Hindlimb muscle (tissue), 1 donor: ENCODE data around the gene RALY. TPM values are rescaled to one million over a fixed set of nuclear protein-coding genes. Genes with fewer than 3 reads are reported as not detected.

Experiments used
- DNase-seq: peaks from one replicate; pipeline ENCODE4 v3.0.0-alpha.2; 2013
- polyA plus RNA-seq: library from polyadenylated mRNA; unstranded; fragments of 120-200 nt; gene quantifications from one replicate; pipeline ENCODE4 v1.2.1, GENCODE V29; 2013; ENCODE audit not compliant: insufficient read length

RALY gene
- polyA plus RNA-seq, 1 donor = 136 TPM

DNA sequence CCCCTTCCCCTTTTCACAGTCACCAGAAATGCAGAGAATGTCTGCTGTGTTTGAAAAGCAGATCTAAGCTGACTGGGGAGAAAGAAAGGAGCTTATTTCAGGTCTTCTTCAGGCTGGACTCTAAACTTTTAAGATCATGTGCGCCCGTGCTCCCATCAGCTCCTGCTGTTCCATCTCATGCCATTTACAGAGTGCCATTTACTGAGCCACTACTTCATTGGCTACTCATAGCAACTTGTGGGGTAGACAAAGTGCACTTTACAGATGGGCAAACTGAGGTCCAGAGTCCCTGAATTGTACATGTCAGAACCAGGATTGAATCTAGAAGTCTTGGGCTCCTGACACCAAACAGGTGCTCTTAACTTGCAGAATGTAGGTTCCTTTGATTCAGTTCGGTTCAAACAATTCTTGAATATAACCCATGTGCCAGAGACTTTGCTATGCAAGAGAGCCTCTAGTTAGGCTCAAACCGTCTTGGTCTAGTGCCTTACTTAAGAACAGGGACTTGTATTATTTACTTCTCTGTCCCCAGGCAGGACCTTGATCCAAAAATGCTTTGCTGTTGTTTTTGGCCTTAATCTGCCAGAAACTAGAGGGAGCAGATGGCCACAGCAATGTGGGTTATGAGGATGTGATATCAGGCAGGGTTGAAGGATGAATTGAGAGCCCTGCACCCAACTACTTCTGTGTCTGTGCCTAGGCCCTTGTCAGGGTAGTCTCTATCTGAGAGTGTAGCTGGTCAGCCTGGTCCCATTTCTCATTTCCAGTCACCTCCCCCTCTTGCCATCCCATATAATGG, 56.4 kb downstream of the RALY start:
- DNase-seq = no peak

DNA sequence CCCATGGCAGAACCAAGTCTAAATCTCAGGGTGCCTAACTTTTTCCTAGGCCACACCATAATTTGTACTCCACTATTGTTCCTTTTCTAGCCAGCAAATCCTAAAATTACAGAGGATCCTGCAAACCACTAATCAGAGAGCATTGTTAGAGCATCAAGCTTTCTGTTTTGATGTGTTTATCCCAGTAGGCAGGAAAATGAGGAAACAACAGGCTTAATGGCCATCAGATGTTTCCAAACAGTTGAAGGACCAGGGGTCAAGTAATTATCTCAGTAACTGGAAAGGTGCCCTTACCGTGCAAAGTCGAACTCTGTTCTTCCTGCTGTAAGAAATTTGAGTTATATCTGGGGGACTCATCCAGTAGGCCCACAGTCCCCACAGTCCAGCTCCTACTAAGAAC, 58.7 kb downstream of the RALY start:
- DNase-seq = no peak

DNA sequence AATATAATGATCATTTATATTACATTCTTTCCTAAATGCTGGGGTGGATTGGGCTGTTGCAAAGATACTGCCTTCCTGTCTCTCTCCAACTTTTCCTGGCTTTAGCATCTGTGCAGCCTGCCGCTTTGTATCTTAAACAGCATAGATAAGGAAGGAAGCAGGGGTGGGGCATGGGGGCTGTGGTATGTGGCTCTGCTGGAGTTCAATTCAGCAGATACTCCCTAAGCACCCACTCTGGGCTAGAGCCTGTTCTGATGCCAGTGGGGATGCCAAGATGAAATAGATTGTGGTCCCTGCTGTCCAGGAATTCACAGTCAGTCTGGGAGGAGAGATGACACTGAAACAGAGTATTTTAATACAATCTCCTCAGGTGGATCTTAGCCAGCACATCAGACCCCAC, 61.6 kb downstream of the RALY start:
- no peak for DNase-seq

DNA sequence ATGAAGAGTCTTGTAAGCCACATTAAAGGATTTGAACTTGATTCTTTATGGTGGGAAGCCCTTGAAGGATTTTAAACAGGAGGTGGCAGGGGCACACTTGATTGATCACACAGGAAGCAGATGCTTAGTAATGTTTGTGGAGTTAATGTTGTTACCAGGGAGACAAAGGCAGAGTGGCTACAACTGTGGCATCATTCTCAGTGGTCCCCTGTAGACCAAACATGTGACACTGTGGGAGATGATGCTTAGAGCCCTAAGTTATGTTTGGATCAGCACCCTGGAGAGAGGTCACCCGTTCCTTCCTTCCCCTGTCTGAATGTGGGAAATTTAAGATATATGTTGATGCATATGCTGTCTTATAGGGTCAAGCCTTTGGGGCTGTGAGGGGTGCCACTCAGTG, 65.1 kb downstream of the RALY start:
- DNase-seq = no peak

DNA sequence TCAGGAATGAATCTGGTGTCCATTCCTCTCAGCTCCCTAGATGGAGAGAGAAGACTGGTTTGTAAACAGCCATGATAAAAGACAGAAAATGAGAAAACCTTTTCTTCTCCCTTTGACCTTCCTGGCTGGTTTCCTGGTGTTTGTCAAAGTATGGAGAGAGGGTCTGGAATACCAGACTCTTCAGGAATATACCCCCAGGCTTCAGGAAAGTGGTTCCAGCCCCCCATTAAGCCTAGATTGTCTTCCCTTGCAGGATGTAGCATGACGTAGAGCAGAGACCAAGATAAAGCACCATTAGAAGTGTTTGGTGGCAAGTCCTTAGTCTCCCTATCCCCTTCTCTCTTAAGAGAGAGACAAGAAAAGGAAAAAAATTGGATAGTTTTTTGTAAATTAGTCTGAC, 67.3 kb downstream of the RALY start:
- DNase-seq = no peak

DNA sequence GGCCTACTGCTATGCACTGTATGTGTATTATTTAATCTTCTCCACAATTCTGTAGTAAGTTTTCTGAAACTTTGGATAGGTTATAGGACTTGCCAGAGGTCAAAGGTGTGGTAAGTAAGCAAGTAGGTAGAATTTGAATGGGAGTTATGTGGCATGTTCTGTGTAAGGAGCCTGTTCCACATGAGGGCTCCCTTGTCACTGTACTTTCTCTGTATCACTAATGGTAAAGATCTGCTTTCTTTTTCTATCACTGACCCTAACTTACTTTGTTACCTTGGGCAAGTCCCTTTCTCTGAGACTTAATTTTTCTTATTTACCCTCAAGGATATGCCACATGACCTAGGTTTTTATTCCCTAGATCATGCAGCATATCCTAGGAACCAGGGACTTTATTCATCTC, 68.0 kb downstream of the RALY start:
- DNase-seq = no peak

DNA sequence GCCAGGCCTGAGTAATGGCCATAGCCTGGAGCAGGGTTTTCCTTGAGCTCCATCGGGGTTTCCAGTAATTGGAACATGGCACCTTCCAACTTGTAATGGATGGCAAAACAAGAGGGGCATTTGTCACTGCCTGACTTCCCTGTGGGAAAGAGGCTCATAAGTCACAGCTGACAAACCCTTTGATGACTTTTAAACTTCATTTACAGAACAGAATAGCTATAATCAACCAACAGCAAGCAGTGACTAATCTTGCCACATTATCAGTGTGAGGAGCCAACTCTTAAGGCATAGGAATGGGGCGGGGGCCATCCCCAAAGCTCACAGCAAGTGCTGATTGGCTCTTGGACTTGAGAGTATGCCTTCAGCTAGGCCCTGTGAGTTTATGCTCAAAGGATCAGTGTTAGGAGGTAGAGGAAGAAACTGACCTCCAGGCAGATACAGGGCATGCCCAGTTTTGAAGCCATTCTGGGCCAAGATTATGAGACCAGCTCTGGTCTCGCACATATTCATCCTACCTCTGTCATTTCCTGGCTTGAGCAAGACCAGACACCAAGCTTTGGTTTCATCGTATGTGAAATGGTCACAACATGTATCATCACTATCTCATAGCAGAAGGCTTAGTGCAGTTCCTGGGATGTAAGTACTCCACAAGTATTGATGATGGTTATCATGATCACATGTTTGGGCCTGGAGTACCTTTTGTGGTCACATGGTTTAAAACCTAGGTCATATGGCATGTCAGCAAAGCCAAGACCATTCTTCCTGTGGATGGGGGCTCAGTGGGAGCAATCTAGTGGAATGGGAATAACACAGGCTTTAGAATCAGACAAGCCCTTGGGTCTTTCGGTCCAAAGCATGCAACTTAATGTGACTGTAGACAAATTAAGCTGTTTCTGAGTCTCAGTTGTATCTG, 69.1 kb downstream of the RALY start:
- DNase-seq = no peak

DNA sequence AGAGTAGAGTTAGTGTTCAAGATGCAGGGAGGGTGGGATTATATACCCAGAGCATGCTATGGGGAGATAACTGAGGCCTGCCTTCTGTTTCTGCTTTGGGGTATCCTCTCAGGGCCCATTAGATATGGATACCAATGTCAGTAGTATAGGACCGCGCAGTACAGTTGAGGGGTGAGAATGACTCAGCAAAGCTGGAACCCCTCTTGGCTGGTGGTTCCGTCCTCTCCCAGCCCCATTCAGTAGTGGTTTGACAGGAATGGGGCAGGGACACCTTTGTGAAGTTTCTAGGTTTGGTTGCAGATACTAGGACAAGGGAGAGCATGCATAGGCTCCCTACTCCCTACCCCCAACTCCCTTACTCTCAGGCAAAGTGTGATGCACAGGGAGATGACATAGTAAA, 70.6 kb downstream of the RALY start:
- DNase-seq = no peak

DNA sequence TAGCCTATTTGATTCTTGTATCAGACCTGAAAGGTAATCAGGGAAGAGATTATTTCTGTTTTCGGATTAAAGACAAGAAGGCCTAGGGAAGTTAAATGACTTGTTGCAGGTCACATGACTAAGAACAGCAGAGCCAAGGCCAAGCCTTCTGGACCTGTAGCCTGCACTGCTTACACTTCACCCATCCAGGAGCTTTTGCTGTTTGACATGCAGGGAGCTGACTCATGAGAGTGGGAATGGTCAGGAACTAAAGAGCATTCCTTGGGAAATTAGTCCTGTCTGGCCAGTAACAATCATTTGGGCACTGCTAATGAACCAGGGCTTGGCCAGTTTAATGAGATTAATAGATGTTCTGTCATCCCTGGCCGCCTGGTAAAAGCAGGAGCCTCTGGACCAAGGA, 71.5 kb downstream of the RALY start:
- no peak for DNase-seq

DNA sequence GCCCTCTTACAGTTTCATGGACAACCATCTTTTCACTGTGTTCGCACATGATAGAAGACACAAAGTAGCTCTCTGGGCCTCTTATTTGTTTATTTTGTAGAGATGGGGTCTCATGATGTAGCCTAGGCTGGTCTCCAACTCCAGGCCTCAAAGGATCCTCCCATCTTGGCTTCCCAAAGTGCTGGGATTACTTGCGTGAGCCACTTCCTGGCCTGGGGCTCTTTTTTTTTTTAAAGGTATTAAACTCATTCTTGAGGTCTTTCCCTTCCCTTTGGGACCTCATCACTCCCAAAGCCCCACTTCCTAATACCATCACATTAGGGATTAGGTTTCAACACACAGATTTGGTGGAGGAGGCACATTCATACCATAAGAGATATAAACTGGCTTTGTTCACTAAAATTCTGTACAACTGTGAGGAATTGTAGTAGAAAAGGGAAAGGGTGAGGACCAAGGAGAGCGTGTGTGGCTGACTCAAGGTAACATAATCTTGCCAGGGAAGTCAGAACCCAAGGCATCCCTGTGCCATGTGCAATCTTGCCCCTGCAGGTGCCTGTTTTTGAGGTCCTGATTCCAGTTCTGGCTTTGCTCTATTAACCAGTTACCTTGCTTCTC, 72.9 kb downstream of the RALY start:
- peak; percentile 48 for DNase-seq

DNA sequence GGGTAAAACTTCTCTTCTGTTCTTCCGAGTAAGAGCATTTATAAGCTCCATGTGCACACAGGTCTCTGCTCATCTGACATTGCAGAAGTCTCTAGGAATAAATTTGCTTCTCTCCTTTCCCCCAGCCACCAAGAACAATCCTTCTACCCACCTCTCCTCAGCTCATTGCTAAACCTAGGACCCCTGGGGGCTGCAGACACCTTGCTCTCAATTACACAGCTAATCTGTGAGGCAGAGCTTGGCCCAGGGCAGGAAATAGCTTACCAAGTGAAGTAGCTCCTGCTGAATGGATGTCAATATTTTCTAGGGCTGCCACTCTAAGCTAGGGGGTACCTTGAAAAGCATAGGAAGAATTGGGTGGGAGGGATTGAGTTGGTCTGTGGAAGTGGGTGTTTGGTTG, 74.3 kb downstream of the RALY start:
- DNase-seq = no peak

DNA sequence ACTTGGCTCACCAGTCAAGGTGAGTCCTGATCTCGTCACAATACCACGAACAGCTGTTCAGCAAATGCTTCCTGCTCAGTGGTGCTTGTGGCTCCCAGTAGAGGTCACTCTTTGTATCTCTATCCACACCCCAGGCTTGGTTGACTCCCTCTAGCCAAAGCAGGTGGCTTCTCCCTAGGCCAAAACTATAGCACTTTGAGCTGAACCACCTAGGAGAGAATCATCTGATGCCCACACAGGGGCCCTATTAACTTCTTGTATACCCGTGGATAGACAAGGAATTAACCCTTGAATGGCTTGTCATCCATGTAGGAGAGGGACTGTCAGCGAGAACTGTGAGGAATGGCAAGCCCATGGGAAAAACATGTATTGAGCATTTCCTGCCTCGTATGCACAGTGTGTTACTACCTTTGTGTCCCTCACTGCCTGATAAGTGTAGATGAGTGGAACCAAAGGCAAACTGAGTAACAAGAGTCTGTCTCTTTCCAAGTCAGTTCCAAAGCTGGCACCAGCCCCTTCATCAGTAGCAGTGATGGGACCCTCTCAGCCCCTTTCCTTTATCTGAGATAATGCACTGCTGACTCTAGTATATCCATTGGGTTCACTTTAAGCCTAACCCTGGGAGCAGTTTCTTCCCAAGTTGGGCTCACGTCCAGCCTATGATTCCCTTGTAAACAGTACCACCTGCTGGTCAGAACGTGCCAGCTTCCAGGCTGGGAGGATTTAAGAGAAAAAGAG, 75.8 kb downstream of the RALY start:
- peak; percentile 85 for DNase-seq

DNA sequence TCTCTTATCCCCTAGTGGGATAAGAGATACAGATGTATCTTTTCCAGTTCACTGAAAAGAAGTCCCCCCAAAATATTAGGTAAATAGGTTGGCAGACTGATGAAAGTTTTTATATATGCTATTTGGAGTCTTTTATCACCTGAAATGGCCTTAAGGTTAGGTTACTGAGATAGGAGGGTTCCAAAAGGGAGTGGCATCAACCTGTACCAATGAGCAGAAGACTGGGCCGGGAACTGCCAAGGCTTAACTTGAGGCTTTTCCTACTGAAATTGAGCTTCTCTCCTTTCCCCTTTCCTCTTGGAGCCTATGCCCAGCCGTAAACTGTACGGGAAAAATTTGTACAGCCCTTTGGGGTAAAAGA, 76.3 kb downstream of the RALY start:
- DNase-seq = no peak

DNA sequence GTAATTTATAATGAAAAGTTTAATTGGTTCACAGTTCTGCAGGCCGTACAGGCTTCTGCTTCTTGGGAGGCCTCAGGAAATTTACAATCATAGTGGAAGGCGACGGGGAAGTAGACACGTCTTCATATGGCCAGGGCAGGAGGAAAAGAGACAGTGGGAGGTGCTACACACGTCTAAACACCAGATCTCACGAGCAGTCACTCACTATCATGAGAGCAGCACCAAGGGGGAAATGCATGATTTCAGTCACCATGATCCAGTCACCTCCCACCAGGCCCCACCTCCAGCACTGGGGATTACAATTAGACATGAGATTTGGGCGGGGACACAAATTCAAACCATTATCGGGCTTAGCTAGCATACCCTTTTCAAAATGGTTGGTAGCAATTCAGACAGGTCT, 77.1 kb downstream of the RALY start:
- DNase-seq = no peak

DNA sequence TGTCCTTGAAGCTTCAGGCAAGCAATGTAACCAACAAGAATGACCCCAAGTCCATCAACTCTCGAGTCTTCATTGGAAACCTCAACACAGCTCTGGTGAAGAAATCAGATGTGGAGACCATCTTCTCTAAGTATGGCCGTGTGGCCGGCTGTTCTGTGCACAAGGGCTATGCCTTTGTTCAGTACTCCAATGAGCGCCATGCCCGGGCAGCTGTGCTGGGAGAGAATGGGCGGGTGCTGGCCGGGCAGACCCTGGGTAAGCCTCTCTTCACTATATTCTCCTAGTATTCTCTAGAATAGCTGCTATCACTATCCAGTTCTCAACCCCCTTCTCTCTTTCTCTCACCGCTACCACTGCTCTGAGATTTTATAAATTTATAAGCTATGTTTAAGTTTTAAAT, 78.4 kb downstream of the RALY start:
- no peak for DNase-seq

DNA sequence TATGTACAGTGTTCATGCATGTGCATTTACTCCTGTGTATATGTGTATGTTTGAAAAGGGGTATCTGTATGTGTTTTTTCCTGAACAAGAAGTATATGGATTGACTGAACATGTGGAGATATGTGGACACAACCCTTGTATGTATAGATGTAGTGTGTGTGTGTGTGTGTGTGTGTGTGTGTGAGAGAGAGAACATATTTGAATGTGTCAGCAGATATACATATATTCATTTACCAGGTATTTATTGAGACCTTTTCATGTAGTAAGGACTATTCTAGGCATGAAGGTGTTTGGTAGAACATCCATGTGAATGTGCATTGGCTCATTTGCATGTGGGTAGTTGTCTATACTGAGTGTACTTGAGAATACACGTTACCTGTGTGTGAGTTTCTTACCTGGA, 79.1 kb downstream of the RALY start:
- no peak for DNase-seq

DNA sequence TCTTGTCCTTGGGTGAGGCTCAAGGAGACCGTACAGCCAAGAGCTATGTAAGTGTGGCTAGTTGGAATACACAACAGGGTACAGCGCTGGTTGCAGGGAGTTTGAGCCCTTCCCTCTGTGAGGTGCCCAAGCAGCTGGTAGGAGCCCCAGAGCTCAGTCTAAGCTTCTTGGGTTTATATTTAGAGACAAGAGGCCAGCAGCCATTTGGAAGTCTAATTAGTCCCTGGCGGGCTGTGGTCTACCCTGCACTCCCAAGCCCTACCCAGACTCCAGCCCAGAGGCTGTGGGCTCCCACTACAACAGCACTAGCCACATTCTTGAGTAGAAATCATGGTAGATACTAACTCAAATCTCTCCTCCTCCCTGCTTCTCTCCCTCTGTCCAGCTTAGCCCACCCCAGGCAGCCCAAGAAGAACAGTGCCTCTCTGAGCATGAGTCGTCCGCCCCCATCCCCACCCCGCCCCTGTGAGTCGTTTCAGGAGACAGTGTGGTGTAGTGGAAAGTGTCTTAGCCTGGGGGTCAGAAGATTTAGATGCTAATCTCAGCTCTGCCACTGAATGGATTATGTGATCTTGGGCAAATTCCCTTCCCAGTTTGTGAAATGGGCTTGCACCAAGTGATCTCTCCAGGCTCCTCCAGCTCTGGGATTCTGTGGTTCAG, 80.5 kb downstream of the RALY start:
- no peak for DNase-seq

DNA sequence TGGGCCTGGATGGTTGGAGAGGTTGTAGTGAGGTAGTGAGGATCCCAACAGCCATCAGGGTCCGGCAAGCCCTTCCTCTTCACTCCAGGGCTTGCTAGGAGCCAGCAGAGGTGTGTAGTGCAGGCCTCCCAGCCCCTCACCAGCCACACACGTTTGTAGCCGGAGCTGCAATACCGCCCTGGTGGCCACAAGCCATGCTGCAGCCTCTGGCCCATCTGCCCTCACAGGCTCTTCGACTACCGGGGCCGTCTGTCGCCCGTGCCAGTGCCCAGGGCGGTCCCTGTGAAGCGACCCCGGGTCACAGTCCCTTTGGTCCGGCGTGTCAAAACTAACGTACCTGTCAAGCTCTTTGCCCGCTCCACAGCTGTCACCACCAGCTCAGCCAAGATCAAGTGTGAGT, 81.9 kb downstream of the RALY start:
- DNase-seq = no peak

DNA sequence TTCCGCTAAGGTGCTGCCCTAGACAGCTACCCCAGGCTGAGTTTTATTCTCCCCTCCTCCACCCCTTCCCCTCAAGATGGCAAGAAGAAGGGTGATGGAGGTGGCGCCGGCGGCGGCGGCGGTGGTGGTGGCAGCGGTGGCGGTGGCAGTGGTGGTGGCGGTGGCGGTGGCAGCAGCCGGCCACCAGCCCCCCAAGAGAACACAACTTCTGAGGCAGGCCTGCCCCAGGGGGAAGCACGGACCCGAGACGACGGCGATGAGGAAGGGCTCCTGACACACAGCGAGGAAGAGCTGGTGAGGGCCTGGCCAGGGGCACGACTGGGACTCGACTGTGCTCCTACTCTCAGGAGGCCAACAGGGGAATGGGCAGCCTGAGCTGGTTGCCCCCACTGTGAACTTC, 83.2 kb downstream of the RALY start:
- no peak for DNase-seq

DNA sequence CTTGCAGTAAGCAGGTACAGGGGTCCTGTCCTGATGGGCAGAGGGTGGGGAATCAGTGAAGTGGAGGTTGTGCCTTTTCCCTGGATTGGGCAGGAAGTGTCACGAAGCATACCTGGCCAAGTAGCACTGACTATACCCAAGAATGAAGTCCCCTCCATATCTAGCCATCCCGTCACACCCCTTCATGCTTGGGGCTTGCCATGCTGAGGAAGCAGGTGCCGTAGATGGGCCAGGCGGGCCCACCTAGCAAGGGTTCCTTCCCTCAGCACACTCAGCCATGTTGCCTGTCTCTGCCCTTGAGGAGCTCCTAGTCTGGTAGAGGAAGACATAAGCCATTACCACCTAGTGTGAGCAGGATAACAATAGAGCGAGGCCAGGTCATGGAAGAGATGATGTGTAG, 84.8 kb downstream of the RALY start:
- no peak for DNase-seq

DNA sequence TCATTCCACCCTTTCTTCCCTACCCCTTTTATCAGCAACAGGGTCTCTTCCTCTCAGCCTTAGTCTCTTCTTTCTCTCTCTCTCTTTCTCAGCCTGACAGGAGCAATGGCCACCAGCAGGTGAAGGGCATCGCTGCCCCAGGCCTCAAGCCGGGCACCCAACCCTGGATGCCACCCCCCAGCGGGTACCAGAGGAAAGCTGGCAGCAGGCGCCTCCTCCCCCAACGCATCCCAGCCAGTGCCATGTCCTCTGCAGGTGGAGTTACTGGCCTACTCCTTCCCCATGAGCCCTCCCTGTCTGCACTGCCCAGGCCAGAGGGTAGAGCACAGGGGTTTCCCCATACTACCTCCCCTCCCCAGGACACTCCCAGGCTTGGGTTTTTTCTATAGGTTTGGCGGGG, 86.1 kb downstream of the RALY start:
- no peak for DNase-seq

DNA sequence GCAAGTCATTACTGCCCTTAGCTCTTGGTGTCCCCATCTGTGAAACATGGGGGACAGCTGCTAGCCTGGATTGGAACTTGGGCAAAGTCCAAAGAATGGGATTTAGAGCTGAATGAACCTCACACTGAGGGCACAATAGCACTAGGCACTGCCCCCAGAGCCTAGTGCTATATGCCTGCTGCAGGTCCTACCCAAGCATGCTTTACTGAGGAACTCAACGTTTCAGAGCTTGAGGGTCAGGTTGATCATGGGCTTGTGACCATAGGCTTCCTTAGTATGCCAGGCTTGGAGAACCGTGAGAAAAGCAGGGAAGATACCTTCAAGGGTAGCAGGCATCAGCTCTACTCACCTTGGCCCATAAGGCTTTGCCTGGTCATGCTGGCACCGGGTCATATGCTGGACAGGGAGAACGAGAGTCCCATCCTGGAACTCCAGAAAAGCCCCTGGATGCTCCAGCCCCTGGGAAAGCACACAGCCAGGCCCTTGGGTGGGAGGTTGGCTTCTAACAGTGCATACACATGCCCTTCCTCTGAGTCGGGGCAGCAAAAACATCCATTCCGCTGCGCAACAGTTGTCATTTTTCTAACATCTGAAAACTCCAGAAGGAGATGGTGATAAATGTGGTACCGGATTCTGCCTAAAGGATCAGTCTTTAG, 88.6 kb downstream of the RALY start:
- DNase-seq = no peak
